A549 treated with AZD2906 at 1 μM for 4 hours (cell line): ENCODE results near the gene CDCP1. TPM values are rescaled to one million over a fixed set of nuclear protein-coding genes. Genes with fewer than 3 reads are reported as not detected.

Experiments
- total RNA-seq: library from RNA; stranded (reverse); fragments of 200-300 nt; extraction: Qiagen RNA extraction; gene quantifications from 5 replicates; pipeline ENCODE4 v1.2.3, GENCODE V29; 2022

The CDCP1 gene, protein sequence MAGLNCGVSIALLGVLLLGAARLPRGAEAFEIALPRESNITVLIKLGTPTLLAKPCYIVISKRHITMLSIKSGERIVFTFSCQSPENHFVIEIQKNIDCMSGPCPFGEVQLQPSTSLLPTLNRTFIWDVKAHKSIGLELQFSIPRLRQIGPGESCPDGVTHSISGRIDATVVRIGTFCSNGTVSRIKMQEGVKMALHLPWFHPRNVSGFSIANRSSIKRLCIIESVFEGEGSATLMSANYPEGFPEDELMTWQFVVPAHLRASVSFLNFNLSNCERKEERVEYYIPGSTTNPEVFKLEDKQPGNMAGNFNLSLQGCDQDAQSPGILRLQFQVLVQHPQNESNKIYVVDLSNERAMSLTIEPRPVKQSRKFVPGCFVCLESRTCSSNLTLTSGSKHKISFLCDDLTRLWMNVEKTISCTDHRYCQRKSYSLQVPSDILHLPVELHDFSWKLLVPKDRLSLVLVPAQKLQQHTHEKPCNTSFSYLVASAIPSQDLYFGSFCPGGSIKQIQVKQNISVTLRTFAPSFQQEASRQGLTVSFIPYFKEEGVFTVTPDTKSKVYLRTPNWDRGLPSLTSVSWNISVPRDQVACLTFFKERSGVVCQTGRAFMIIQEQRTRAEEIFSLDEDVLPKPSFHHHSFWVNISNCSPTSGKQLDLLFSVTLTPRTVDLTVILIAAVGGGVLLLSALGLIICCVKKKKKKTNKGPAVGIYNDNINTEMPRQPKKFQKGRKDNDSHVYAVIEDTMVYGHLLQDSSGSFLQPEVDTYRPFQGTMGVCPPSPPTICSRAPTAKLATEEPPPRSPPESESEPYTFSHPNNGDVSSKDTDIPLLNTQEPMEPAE
- total RNA-seq, result 6.5 to 8.4 TPM (median 6.6 TPM) in 5 replicates

DNA sequence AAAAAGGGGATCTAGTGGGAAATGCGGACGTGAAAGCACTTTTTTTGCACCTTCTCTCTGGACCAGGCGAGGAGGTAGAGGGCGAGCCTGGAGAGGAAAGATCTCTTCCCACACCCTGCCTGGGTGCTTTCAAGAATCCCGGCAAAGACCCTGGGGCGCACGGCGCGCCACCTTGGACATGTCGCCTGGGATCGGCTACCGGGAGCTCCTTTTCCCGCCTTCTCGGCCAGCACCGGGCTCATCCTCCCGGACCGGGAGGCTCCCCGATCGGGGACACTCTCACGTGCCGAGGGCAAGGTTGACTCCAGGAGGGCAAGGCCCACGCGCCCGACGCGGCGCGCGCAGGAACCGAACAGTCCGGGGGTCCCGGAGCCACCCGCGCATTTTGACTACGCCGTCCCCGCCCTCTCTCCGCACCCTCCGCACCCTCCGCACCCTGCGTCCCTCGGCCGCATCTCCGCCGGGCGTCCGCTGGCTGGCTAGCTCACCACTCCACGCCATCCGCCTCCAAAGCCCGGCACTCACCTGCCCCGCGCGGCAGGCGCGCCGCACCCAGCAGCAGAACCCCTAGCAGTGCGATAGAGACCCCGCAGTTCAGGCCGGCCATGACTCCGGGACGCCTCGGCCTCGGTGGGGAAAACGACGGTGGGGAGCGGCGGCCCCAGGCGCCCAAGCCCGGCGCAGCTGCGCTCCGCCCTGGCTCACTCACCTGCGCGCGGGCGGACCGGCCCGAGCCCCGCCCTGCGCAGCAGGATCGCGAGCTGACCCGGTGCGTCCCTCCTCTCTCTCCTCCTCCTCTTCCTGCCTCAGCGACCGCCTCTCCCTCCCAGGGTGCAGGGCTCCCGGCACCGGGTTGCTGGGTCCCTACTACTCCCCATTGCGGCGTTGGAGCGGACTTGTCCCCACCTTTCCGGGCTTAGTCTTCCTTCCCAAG, at the start of gene CDCP1:
CDCP1 (minus strand) TSS at position 698 of the 934 bp plus-strand sequence; CDS start at position 607, 91 bp downstream.

Other genes starting within 250 kb of the CDCP1 start
- 39.6 to 46.9 TPM (median 44.4 TPM) in 5 replicates for gene ZDHHC3, start 170.2 kb downstream of the CDCP1 start, total RNA-seq
- gene EXOSC7, start 170.1 kb downstream of the CDCP1 start, total RNA-seq, result 44.7 to 48.0 TPM (median 46.4 TPM) in 5 replicates
- 0.14 to 0.19 TPM in 2 of 5 replicates, not detected in the others for gene CLEC3B, start 120.1 kb downstream of the CDCP1 start, total RNA-seq
- gene TMEM158, start 79.9 kb upstream of the CDCP1 start, total RNA-seq, result 6.3 to 11.3 TPM (median 10.0 TPM) in 5 replicates
- gene LARS2, start 242.2 kb upstream of the CDCP1 start, total RNA-seq, result 8.6 to 9.9 TPM (median 9.8 TPM) in 5 replicates